Measurements from ENCODE around the gene SH2D3A.

The SH2D3A gene

GRCh38 chr19:6708346-6708745, 58.9 kb downstream of the SH2D3A start:
- no peak for DNase-seq (ENCODE audit: low spot score)

GRCh38 chr19:6707658-6708018, 59.6 kb downstream of the SH2D3A start:
- DNase-seq (ENCODE audit: low spot score) = no peak

GRCh38 chr19:6707011-6707657, 60.1 kb downstream of the SH2D3A start:
- DNase-seq (ENCODE audit: low spot score) = no peak

- DNase-seq (ENCODE audit: low spot score) = no peak
These were observed 60.6 kb downstream of the SH2D3A start for GRCh38 chr19:6706633-6706958.

GRCh38 chr19:6705931-6706632, 61.2 kb downstream of the SH2D3A start:
- no peak for DNase-seq (ENCODE audit: low spot score)

All from COLO829 (cell line).